GM21528 (cell line): Measurements from ENCODE around the gene SZT2.
A peak's percentile ranks its signal among the peaks of the same experiment; 100 is the strongest.

Source experiments
- ATAC-seq: cut with Tn5 transposase; IDR thresholded peaks from one replicate; pipeline ENCODE4 v1.9.1; 2021; ENCODE audit warnings: mild to moderate bottlenecking, moderate library complexity; ENCODE audit not compliant: unreplicated experiment, low FRiP score

The SZT2 gene

GRCh38 chr1:43389326-43390313, at the start of gene SZT2, which contains the start of gene MED8:
Gene SZT2, plus strand, starts transcription at chr1:43389899. Its CDS starts 70 bp downstream, at chr1:43389969.
Gene MED8, minus strand, starts transcription at chr1:43389800. Its CDS starts 36 bp downstream, at chr1:43389764.
- peak; percentile 83 for ATAC-seq

GRCh38 chr1:43340559-43340958, 49.1 kb upstream of the SZT2 start:
- no peak for ATAC-seq

GRCh38 chr1:43344267-43344850, 45.3 kb upstream of the SZT2 start:
- ATAC-seq, result no peak

- ATAC-seq, result no peak
Observed at GRCh38 chr1:43345120-43345519, 44.6 kb upstream of the SZT2 start.

- no peak for ATAC-seq
Observed at GRCh38 chr1:43346636-43347035, 43.1 kb upstream of the SZT2 start.

GRCh38 chr1:43348343-43348808, 41.3 kb upstream of the SZT2 start:
- no peak for ATAC-seq

GRCh38 chr1:43348809-43349593, 40.7 kb upstream of the SZT2 start:
- no peak for ATAC-seq

GRCh38 chr1:43349594-43350306, 39.9 kb upstream of the SZT2 start:
- no peak for ATAC-seq

- no peak for ATAC-seq
Observed at GRCh38 chr1:43350976-43351375, 38.7 kb upstream of the SZT2 start.

- no peak for ATAC-seq
Observed at GRCh38 chr1:43351421-43352350, 38.0 kb upstream of the SZT2 start.

GRCh38 chr1:43352351-43352705, 37.4 kb upstream of the SZT2 start:
- ATAC-seq, result no peak

GRCh38 chr1:43352881-43353280, 36.8 kb upstream of the SZT2 start:
- ATAC-seq, result no peak

GRCh38 chr1:43354471-43354870, 35.2 kb upstream of the SZT2 start:
- ATAC-seq, result no peak

GRCh38 chr1:43354936-43355335, 34.8 kb upstream of the SZT2 start:
- ATAC-seq, result no peak

- no peak for ATAC-seq
Observed at GRCh38 chr1:43357251-43357650, 32.4 kb upstream of the SZT2 start.

- ATAC-seq, result peak; percentile 27
Observed at GRCh38 chr1:43358121-43358745, 31.5 kb upstream of the SZT2 start.

GRCh38 chr1:43358746-43359693, 30.7 kb upstream of the SZT2 start, which contains the start of gene CDC20:
Gene CDC20, plus strand, starts transcription at chr1:43358981. Its CDS starts 235 bp downstream, at chr1:43359216.
- peak; percentile 94 for ATAC-seq
